GM19099 (cell line): ENCODE data around the gene CNOT2.

Source experiments
- POLR2A ChIP-seq: IDR thresholded peaks from 3 replicates; pipeline ENCODE4 v1.6.1; 2011; ENCODE audit warnings: low read depth; ENCODE audit not compliant: insufficient read length; ENCODE audit errors: extremely low read depth

Gene CNOT2

DNA sequence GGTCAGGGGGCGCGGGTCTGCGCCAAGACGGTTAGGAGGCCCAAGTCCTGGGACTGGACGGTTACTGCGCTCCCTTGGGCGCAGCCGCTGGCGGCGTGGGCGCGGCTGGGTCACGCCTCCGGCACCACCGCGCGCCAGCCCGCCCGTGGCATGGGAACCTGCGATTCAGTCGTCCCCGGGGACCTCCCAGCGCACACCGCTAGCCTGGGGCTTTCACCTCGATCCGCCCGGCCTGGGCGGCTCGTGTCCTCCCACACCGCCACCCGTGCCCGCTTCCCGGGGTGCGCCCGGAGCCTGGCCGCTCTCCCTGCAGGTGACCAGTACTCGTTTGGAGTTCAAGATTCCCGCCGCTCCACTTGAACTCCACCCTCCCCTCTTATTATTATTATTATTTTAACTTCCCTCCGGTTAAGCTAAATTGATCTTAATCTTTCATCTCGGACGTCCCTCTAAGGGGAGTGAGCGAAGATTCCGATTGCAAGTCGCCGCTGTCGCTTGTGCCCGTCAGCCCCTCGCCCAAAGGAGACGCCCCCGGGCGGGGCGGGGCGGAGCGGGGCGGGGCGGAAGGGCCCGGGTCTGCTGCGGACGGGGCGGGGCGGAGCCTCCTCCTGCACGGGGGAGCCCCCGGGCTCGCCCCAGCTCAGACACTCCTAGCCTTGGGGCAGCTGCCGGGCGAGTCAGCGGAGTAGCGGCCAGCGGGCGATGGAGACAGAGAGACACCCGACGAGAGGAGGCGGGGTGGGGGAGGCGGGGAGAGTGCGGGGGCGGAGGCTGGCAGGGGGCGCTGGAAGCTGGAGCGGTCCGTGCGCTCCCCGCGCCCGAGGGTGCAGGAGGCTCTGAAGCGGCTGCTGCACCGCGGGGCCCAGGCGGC is 122.7 kb downstream of the CNOT2 start, which contains the start of gene KCNMB4:
KCNMB4 (plus strand) TSS at position 643 of the 871 bp plus-strand sequence. CDS start 445 bp downstream, outside the sequence.
- no peak for TF ChIP-seq POLR2A

DNA sequence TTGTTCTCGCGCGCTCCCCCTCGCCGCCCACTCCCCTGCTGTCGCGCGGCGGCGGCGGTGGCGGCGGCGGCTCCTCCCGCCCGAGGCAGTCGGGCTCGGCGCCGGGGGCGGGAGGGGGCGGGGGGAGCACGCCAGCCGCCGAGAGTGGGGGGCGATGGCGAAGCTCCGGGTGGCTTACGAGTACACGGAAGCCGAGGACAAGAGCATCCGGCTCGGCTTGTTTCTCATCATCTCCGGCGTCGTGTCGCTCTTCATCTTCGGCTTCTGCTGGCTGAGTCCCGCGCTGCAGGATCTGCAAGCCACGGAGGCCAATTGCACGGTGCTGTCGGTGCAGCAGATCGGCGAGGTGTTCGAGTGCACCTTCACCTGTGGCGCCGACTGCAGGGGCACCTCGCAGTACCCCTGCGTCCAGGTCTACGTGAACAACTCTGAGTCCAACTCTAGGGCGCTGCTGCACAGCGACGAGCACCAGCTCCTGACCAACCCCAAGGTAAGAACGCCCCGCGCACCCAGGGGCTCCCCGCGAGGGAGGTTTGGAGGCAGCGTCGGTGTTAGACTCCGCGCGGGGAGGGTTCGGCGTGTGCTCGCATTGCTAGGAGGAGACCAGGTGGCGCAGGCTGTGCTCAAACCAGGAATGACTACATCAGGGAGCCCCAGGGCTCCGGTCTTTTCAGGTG is 123.5 kb downstream of the CNOT2 start:
- TF ChIP-seq POLR2A: no peak

DNA sequence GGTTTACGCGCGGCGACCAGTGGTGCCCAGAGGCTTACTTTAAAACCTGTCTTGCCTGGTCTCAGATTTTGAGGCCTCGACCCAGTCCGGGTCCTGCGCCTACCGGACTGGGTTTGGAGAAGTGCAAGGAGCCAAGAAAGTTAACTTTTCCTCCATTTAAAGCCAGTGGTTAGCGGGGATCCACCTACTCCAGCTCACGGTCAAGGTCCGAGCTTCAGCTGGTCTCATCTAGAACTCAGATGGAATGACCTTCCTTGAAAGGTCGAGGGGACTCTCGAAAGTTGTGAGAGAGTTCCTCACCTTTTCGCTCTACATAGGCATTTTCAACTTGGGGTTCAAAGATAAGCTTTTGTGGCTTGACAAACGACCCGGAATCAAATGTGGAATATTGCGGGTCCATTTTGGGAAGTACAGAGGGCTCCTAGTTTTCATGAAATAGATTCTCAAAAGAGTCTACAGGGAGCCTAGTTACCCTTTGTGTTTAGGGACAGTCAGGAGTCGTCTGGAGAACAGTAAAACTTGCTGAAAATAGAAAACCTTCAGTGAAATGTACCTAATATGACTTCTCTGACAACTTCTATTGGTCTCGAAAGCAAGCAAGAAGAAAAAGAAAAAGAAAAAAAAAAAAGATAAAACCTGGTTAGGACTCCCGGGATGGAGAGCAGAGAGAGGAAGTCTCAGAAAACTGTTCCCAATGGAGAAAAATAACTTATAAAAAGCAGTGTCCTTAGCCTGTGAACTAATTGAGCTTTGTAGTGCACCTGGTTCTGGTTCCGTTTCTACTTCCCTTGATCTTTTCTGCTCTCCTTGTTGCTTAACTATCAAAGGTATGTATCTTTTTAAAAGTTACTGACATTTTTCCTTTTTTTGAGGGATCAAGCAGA is 124.3 kb downstream of the CNOT2 start:
- no peak for TF ChIP-seq POLR2A

DNA sequence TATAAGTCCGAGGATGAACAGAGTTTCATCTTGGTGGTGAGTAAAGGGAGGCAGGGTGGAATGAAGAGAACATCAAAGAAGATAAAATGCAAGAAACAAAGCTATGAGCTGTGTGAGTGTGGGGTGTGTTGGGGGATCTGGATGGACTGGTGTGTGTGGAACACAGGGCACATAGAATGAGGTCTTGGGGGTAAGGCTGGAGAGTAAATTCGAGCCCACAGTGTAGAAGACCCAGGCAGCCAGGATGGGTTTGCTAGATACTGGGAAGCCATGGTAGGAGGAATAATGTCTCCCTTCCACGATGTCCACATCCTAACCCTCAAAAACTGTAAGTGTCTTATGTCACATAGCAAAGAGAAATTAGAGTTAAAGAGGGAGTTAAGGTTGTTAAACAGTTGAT is 129.6 kb downstream of the CNOT2 start:
- no peak for TF ChIP-seq POLR2A

DNA sequence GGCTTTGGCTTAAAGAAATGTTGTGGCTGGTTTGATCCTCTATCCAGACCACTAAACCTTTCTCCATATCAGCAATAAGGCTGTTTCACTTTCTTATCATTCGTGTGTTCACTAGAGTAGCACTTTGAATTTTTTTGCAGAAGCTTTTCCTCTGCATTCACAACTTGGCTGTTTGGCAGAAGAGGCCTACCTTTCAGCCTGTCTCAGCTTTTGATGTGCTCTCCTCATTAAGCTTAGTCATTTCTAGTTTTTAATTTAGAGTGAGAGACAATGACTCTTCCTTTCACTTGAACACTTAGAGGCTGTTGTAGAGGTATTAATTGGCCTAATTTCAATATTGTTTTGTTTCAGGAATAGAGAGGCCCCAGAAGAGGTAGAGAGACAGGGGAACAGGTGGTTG is 136.6 kb downstream of the CNOT2 start:
- TF ChIP-seq POLR2A: no peak

DNA sequence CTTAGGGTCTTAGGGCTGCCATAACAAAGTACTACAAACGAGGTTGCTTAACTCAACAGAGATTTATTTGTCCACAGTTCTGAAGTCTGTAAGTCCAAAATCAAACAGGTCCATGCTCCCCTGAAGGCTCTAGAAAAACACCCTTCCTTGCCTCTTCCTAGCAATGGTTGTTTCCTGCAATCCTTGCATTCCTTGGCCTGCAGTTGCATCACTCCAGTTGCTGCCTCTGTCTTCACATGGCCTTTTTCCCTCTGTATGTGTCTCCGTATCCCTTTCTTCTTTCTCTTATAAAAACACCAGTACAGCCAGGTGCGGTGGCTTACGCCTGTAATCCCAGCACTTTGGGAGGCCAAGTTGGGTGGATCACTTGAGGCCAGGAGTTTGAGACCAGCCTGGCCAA is 140.3 kb downstream of the CNOT2 start:
- TF ChIP-seq POLR2A: no peak

DNA sequence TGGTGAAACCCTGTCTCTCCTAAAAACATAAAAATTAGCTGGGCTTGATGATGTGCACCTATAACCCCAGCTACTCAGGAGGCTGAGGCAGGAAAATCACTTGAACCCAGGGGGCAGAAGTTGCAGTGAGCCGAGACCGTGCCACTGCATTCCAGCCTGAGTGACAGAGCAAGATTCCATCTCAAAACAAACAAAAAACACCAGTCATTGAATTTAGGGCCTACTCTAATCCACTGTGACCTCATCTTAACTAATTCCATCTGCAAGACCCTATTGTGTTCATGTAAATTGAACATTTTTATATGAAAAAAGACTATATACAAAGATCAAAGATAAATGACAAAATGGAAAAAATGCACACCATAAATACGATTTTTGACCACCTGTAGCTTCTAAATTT is 140.7 kb downstream of the CNOT2 start:
- TF ChIP-seq POLR2A: no peak

DNA sequence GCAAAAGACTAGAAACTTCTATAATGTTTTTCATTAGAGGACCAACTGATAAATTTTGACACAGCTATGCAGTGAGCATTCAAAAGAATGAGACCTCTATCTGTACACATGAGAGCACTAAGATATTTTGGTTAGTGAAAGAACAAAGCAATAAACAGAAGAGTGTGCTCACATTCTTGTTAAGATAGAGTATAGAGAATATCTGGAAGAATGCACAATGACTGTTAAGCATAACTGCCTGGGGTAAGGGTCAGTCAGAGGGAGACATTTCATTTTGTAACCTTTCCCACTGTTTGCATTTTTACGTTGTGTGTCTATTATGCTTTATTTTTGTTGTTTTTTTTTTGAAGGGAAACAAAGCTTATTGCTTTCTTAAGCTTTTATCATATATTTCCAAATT is 143.5 kb downstream of the CNOT2 start:
- no peak for TF ChIP-seq POLR2A

DNA sequence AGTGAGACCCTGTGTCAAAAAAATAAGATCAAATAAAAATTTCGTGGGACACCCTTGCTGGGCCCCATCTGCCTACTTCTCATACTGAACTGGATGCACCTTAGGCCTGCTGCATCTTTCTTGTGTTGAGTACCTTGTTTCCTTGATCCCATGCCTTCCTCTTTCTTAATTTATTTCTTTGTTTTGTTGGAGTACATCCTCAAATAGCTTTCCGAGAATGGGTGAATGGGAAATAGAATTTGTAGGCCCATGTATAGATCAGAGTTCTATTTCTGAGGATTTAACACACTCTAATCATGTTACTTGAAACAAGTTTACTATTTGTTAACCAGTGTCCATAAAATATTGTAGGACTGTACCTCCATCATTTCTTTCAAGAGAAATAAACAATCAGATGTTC is 146.4 kb downstream of the CNOT2 start:
- TF ChIP-seq POLR2A: no peak

DNA sequence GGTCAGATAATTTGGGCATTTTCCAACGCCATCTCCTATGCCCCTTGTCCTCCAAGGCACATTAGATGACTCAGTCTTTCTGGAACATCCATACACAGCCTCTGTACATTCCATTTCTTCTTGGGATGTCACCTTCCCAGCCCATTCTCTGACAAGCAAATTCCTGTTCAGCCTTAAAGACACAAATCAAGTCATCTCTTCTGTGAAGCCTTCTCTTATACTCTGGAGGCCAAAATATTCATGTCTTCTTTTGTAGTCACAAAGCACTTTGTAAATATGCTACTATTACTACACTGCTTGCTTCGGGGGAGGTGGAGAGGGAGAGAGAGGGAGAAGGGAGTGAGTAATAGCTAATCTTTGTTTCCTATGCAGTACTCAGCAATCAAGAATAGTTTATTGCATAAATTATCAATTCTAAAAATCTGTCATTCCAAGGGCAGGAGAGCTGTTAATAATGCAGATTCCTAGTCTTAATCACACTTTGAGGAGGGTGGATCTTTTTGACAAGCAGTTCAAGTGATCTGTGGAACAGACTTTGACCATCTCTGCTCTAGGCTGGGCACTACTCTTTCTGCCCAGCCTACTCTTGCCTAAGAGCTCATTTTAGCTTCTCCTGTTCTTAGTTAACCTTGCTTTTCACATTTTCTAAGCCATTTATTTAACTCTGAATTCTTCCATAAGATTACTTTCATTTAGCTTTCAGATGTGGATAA is 150.7 kb downstream of the CNOT2 start:
- no peak for TF ChIP-seq POLR2A

DNA sequence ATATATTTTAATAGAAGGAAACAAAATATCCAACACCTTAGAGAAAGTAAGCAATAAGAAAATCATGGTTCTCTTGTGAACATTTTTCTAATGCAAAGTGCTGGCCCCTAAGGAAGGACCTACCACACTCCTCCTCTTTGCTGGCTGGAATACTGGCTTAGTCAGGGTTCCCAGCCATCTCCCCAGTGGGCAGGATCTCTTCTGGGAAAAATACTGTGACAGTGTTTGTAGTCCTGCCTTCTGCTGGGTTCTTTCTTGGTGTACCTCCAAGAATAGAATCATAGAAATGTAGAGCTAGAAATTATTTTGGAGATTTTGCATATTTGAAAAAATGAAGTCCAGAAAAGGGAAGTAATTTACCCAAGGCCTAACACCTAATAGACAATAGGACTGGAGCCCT is 154.8 kb downstream of the CNOT2 start:
- no peak for TF ChIP-seq POLR2A

DNA sequence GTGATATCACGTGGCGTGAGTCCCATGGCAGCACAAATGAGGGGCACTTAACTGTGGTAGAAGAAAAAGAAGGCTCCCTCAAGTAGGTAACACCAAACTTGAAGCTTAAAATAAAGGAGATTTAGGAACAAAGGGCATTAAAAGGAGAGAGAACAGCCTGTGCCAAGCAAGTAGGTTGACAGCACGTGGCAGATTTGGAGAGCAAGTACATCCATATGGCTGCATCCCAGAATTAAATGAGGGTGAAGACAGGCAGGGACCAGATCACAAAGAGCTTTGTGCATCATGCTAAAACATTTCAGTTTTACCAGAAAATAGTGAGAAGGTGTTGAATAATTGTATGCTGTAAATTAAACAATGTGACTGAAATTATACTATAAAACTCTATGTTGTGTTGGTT is 155.6 kb downstream of the CNOT2 start:
- TF ChIP-seq POLR2A: no peak

DNA sequence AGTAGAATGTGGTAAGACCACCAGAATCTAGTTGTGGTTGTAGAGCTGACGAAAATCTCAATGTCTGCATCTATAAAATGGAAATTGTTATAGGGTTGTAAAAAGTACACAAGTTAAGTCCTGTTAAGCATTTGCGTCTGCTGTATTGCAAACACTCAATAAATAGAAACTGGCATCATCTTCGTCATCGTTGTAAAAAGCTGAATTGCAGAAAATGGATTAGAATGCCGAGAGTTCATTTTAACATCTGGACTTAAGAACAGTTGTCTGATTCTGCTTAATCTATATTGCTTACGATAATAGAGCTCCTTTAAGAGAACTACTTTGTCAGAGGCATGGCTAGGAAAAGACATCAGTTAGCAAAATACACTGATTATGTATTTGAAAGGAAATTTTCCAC is 156.1 kb downstream of the CNOT2 start:
- TF ChIP-seq POLR2A: no peak

DNA sequence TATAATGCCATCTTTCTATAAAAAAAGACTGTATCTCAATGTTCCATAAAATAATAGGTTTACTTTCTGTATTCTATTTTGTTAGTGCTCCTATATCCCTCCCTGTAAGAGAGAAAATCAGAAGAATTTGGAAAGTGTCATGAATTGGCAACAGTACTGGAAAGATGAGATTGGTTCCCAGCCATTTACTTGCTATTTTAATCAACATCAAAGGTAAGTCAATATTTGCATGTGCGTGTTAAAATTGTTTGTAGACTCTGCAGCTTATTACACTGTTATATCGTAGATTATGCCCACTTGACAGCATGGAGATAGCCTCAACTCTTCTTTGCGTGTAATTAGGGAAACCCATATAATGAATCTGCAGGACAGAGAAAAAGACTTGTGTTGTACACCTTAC is 156.9 kb downstream of the CNOT2 start:
- no peak for TF ChIP-seq POLR2A

DNA sequence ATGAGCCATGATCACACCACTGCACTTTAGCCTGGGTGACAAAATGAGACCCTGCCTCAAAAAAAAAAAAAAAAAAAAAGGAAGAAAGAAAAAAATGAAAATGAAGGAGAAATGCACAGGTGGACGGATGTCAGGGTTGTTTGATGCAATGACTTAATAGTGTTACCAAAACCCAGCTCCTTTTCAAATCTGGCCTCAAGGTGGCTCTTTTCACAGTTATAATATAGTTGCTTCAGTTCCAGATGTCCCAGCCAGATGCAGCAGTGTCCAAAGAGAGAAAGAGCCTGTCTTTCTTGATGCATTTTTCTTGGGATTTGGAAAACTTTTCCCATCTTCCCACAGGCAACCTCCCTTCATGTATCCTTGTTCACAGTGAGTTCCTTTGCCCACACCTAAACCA is 159.4 kb downstream of the CNOT2 start:
- TF ChIP-seq POLR2A: no peak
